GM19452 (cell line): Measurements from ENCODE around the gene ARHGAP30.
"Not testable (repeated sequence)": the region's sequence is repeated elsewhere in the genome, so short reads cannot be mapped to it uniquely, and the experiment has no call there.

ENCODE experiments used
- ATAC-seq: cut with Tn5 transposase; IDR thresholded peaks from one replicate; pipeline ENCODE4 v1.9.1; 2021; ENCODE audit not compliant: unreplicated experiment

ARHGAP30 gene

GRCh38 chr1:161069731-161070270 lies at the start of gene ARHGAP30:
Gene ARHGAP30, minus strand, starts transcription at chr1:161069891. Its CDS starts 267 bp downstream, at chr1:161069624.
- peak; percentile 89 for ATAC-seq

GRCh38 chr1:161117759-161118581 lies 48.3 kb upstream of the ARHGAP30 start, which contains the start of the genes NIT1 and PFDN2:
Gene NIT1, plus strand, starts transcription at chr1:161118105. Its CDS starts 72 bp downstream, at chr1:161118177.
Gene PFDN2, minus strand, starts transcription at chr1:161118037. Its CDS starts 11 bp downstream, at chr1:161118026.
- peak; percentile 79 for ATAC-seq

- not testable (repeated sequence) for ATAC-seq
These were observed 46.3 kb upstream of the ARHGAP30 start for GRCh38 chr1:161115961-161116360.

- ATAC-seq, result no peak
These were observed 45.5 kb upstream of the ARHGAP30 start for GRCh38 chr1:161115132-161115711.

GRCh38 chr1:161114556-161114955 lies 44.9 kb upstream of the ARHGAP30 start:
- ATAC-seq, result no peak

GRCh38 chr1:161113915-161114314 lies 44.2 kb upstream of the ARHGAP30 start:
- ATAC-seq, result no peak

GRCh38 chr1:161111527-161111926 lies 41.8 kb upstream of the ARHGAP30 start:
- no peak for ATAC-seq

GRCh38 chr1:161111117-161111516 lies 41.4 kb upstream of the ARHGAP30 start:
- ATAC-seq, result no peak

- ATAC-seq, result no peak
These were observed 36.7 kb upstream of the ARHGAP30 start for GRCh38 chr1:161106431-161106830.

- ATAC-seq, result no peak
These were observed 30.9 kb upstream of the ARHGAP30 start for GRCh38 chr1:161100556-161100955.

- ATAC-seq, result no peak
These were observed 29.6 kb upstream of the ARHGAP30 start for GRCh38 chr1:161099090-161099802.

GRCh38 chr1:161098210-161099068 lies 28.7 kb upstream of the ARHGAP30 start, which contains the start of gene KLHDC9:
Gene KLHDC9, plus strand, starts transcription at chr1:161098361. Its CDS starts 175 bp downstream, at chr1:161098536.
- ATAC-seq, result peak; percentile 77

GRCh38 chr1:161096530-161096929 lies 26.8 kb upstream of the ARHGAP30 start:
- no peak for ATAC-seq

GRCh38 chr1:161096015-161096414 lies 26.3 kb upstream of the ARHGAP30 start:
- ATAC-seq, result peak; percentile 42

- no peak for ATAC-seq
These were observed 25.5 kb upstream of the ARHGAP30 start for GRCh38 chr1:161095230-161095629.

GRCh38 chr1:161094481-161094880 lies 24.8 kb upstream of the ARHGAP30 start:
- ATAC-seq, result no peak

GRCh38 chr1:161092621-161093028 lies 22.9 kb upstream of the ARHGAP30 start:
- no peak for ATAC-seq

GRCh38 chr1:161091796-161092507 lies 22.3 kb upstream of the ARHGAP30 start:
- ATAC-seq, result no peak

- ATAC-seq, result no peak
These were observed 21.4 kb upstream of the ARHGAP30 start for GRCh38 chr1:161091093-161091492.

- no peak for ATAC-seq
These were observed 20.9 kb upstream of the ARHGAP30 start for GRCh38 chr1:161090617-161091016.
